Pulmonary artery endothelial cell (primary cell): ENCODE measurements around the gene PTGR2. TPM values are rescaled to one million over a fixed set of nuclear protein-coding genes. Genes with fewer than 3 reads are reported as not detected.
"Not testable (repeated sequence)": the region's sequence is repeated elsewhere in the genome, so short reads cannot be mapped to it uniquely, and the experiment has no call there.

Source experiments
- DNase-seq: peaks from one replicate; pipeline ENCODE4 v3.0.0-alpha.2; 2011; ENCODE audit warnings: low read depth, low spot score
- total RNA-seq: library from RNA; depleted of rRNA; stranded (reverse); fragments of >200 nt; gene quantifications from 2 replicates; pipeline ENCODE4 v1.2.3, GENCODE V29; 2014

The PTGR2 gene
- total RNA-seq, 1 donor from 2014 or later, result 1.9 TPM

DNA sequence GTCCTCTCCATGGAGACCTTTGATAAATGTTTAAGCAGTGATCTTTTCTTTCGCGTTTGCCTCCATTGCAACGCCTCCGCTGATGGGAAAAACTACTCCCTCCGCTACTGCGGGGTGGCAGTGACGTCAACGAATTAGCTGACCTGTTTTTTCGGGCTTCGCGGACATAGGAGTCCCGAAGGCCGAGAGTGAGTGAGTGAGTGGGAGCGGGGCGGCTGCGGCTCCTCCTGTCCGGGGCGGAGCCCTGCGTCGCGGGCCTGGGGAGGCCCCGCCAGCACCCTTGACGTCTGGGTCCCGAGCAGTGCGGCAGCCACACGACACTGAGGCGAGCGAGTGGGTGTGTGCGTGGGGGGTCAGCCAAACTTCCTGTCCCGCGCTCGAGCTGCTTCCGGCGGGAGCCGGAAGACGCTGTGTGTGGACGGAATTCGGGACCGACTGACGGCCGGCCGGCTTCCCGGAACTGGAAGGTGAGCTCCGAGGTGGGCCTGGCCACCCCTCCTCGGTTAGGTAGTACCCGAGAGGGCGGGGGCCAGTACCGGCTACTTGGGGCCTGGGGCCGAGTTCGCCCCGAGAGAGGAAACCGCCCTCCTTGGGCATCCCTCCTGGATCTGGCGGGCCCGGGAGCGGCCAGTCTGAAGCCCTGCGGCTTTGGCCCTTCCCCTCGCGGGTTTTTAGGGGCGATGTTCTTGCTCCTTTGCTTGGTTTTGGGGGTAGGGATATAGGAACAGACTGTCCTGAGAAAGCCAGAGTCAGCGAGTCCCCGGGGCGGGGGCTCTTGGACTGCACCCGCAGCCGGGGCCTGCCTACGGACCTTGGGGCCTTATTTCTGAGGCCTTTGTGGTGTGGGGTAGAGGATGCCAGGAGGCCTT is 35.1 kb downstream of the PTGR2 start, which contains the start of gene ZNF410:
TSS of gene ZNF410 (plus strand) at position 411 of the 869 bp plus-strand sequence. CDS start 5,317 bp downstream, outside the sequence.
- peak; percentile 74 for DNase-seq

DNA sequence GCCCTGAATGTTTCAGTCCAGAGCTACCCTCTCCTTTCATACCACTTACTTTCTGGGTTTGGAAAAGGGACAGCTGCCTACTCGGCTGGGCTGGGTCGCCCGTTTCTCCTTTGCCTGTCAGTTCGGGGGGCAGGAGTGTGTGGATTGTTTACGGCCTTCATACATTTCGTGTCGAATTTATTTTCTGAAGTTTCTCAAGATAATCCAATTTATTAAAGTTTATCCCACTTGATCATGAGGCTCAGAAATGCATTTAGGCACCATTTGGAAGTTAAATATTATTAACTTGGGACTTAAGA is 35.6 kb downstream of the PTGR2 start:
- no peak for DNase-seq

DNA sequence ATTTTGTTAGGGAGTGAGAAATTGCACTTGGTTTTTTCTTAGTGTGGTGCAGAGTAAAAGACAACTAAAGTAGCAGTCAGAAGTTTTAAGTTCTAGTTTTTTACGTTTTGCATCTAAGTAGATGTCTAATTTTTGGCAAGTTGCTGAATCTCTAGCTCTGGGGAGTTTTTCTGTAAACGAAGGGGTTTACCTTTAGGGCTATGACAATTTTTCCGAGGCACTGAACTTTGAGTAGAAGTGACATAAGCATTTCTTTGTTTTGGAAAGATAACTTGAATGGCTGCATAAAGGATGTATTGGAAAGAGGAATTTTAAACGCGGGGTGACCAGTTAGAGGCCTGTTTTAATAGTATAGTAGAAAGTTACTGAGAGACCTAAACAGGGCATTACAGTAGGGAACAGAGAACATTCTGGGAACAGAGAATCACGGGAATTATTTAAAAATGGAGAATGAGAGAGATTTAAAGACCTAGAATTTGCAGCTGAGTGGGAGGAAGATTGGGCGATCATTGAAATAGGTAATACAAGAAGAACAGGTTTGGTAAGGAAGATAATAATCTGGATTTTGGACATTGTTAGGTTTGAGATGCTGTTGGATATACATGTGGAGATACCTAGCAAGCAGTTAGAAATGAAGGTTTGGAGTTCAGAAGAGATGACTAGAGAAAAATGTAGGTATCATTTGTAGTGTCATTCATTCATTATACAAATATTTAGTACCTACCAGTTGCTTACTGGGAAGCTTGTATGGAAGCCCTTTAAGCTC is 36.2 kb downstream of the PTGR2 start:
- no peak for DNase-seq

DNA sequence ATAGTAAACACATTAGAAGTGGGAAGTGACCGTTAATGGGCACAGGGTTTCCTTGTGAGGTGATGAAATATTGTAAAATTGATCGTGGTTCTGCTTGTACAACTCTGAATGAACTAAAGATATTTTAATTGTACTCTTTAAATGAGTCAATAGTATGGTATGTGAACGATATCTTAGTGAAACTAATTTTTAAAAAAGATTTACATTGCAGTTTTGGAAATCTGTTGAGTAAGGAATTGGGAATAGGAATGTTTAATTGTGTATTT is 36.8 kb downstream of the PTGR2 start:
- DNase-seq, result no peak

DNA sequence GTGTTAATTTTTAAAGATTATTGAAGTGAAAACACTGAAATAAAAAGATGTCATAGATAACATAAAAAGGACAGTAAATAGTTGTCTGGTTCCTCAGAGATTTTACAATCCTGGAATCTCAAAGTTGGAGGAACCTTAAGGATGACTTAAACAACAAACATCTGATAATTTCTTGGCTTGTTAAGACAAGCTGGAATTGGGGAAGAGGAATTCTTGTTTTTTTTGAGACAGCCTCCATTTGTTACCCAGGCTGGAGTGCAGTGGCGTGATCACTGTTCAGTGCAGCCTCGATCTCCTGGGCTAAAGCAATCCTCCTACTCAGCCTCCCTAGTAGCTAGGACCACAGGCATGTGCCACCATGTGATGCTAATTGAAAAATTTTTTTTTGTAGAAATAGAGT is 37.3 kb downstream of the PTGR2 start:
- DNase-seq, result no peak

DNA sequence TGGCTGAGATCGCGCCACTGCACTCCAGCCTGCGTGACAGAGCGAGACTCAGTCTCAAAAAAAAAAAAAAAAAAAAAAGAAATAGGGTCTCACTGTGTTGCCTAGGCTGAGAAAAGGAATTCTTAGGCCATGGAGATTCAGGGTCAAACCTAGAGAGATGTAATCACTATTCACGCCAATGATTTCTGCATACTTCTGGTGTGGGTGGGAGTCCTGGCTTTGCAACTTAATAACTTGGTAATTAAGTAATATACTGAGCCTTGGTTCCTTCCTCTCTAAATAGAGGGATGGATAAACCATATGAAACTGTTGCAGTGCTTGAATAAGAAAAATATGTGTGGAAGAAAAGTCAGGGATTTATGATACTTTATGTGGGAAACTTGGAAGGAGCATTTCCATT is 37.7 kb downstream of the PTGR2 start:
- no peak for DNase-seq

DNA sequence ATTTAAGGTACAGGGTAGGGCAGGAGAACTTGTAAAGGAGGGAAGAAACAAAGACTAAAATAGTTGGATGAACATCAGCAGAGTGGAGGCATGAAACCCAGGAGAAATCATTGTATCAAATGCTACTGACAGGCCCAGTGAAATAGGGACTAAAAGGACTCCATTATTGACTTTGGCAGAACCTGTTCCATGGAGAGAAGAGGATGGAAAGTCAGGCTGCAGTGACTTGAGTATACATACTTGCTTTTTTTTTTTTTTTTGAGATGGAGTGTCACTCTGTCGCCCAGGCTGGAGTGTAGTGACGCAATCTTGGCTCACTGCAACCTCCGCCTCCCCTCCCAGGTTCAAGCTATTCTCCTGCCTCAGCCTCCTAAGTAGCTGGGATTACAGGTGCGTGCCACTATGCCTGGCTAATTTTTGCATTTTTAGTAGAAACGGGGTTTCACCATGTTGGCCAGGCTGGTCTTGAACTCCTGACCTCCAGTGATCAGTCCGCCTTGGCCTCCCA is 42.6 kb downstream of the PTGR2 start:
- not testable (repeated sequence) for DNase-seq

DNA sequence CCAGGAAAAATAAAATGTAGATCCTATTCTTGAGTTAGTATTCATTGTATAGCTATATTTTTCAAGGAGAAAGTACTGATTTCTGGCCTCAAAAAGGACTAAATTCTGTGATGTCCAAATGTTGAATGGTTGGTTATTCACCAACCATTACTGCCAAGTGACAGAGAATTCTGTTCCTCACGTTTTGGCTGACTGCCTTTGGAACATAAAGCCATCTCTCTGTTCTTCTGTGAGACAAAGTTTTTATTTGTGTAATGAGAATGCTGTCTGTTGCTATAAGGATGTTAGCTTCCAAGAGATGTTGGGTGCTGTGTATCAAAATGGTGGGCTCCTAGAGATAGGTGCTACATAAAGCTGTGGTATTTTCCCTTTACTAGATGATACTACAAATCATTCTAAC is 44.3 kb downstream of the PTGR2 start:
- DNase-seq, result no peak

DNA sequence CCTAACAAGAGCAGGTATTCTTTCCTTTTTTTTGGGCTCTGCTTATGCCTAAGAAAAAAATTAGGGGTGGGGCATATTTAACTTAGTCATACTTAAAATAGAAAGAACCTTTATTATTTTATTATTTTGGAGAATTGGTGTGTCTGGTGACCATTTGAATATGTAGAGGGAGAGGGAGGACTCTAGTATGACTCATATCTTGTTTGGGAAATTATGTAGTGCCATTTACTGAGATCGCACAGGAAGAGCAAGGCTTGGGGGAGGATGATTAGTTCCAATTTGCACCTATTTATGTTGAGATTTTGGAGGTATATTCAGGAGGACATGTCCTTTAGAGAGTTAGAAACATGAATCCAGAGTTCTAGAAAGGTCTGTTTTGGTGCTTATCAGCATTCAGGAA is 44.9 kb downstream of the PTGR2 start:
- DNase-seq, result no peak

DNA sequence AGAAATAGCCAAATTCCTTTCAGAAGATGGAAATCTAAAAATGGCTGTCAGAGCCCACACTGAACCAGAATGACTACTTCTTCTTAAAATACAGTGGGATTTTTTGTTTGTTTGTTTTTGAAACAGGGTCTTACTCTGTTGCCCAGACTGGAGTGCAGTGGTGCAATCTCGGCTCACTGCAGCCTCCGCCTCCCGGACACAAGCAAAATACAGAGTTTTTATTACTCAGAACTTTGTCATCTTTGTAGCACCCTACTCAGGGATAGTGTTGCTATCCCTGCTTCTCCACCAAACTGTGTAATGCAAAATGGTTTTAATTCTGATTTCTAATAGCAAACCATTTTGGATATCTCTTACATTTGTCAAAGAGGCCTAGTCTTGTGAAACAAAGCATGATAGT is 51.4 kb downstream of the PTGR2 start:
- no peak for DNase-seq

DNA sequence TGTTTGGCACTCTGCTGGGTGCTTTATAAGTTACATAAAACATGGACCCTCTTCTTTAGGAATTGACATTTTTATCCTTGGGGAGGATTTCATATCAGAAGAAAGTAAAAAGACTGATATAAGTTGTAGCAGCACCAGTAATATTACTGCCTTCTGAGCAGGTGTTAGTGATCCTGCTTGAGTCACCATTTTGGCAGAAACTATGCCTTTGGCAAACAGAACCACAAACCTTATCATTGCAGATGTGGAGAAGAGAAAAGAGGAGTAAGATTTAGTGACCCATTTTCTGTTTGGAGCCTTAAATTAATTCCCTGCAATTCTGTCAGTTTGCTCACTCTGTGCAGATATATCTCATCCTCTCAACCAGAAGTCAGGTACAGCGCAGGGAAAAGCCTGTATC is 58.0 kb downstream of the PTGR2 start:
- no peak for DNase-seq

DNA sequence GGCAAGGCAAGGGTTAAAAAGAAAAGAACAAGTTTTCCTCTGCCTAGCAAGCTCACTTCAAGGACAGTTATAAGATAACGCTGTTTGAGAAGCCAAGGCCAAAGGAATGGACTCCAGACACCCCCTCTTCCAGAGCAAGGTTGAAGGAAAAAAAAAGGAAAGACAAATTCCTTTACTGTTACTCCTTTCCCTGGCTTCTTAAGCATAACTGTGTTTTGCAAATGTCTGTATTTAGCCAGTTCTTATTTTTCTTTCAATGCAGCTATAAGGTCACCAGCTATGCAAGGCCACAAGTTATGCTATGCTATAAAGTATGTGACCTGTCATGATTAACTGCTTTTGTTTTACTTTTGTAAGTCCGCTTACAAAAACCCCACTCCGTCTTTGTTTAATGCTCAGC is 61.6 kb downstream of the PTGR2 start:
- no peak for DNase-seq

DNA sequence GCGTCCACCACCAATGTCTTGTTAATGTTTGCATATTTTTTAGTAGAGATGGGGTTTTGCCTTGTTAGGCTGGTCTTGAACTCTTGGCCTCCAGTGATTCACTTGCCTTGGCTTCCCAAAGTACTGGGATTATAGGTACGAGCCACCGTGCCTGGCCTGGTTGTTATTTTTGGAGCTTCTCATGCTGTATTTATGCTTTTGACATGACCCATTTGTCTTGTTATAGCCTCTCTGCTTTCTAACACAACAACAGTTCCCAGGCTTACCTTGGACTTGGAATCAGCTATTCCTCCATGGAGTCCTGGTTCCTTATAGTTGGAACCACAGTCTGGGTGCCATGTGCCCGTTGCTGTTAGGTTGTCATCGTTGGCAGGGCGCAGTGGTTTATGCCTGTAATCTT is 64.7 kb downstream of the PTGR2 start:
- DNase-seq, result no peak

DNA sequence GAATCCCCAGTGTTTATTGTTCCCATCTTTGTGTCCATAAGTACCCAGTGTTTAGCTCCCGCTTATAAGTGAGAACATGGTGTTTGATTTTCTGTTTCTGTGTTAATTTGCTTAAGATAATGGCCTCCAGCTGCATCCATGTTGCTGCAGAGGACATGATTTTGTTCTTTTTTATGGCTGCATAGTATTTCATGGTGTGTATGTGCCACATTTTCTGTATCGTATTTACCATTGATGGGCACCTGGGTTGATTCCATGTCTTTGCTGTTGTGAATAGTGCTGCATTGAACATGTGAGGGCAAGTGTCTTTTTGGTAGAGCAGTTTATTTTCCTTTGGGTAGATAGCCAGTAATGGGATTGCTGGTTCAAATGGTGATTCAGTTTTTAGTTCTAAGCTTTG is 67.8 kb downstream of the PTGR2 start:
- DNase-seq, result not testable (repeated sequence)

DNA sequence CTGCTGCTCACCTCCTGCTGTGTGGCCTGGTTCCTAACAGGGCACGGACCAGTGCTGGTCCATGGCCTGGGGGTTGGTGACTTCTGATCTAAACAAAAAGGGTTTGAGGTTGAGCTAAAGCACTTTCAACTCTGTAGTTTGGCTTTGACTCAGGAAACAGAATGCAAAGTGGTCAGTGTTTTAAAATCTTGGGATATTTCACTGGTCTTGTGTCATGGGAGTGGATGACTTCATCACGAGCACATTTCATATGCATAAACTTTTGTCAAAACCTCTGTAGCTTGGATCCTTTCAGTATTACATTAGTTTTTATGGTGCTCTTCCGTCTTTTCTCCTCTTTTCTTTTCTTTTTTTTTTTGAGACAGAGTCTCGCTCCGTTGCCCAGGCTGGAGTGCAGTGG is 72.7 kb downstream of the PTGR2 start:
- DNase-seq, result no peak

Other genes with a start within 250 kb of the PTGR2 start
- not detected in 2 replicates for gene ACOT6, start 239.3 kb upstream of the PTGR2 start, total RNA-seq
- 5.9 and 7.2 TPM in 2 replicates for gene DNAL1, start 206.8 kb upstream of the PTGR2 start, total RNA-seq
- gene PNMA1, start 137.4 kb upstream of the PTGR2 start, total RNA-seq, result 25.3 and 25.5 TPM in 2 replicates
- 56.8 and 67.2 TPM in 2 replicates for gene ZNF410, start 35.0 kb downstream of the PTGR2 start, total RNA-seq
- gene FAM161B, start 98.3 kb downstream of the PTGR2 start, total RNA-seq, result 1.5 and 2.6 TPM in 2 replicates
- gene COQ6, start 98.5 kb downstream of the PTGR2 start, total RNA-seq, result 15.7 and 17.5 TPM in 2 replicates
- gene ENTPD5, start 167.5 kb downstream of the PTGR2 start, total RNA-seq, result 9.9 and 12.7 TPM in 2 replicates
- 1.3 and 1.9 TPM in 2 replicates for gene BBOF1, start 167.5 kb downstream of the PTGR2 start, total RNA-seq
- gene ALDH6A1, start 232.6 kb downstream of the PTGR2 start, total RNA-seq, result 21.6 and 30.9 TPM in 2 replicates
- 11.0 and 15.5 TPM in 2 replicates for gene LIN52, start 233.1 kb downstream of the PTGR2 start, total RNA-seq